ENCODE measurements around the gene SCFD2.
A peak's percentile ranks its signal among the peaks of the same experiment; 100 is the strongest.

Gene SCFD2

DNA sequence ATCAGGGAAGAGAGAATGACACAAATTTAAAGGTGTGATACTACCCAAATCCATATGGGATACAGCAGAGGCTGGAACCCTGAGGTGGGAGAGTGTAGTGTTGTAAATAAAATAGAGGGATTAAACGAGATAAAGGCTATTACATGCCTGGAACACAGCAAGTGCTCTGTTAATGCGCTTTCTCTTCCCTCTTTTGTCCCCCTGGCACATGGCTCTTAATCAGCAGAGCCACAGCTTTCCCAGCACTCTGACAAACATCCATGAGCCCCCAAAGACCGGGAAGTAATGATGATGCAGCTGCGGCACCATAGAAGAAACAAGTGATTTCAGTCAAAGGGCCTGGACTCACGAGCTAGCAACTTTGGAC, 417.8 kb downstream of the SCFD2 start:
- Mint-ChIP-seq H3K4me1 (peaks cover 55% of the 10 kb centered on the region), H3K4me3 (no peak overlapping the region)

DNA sequence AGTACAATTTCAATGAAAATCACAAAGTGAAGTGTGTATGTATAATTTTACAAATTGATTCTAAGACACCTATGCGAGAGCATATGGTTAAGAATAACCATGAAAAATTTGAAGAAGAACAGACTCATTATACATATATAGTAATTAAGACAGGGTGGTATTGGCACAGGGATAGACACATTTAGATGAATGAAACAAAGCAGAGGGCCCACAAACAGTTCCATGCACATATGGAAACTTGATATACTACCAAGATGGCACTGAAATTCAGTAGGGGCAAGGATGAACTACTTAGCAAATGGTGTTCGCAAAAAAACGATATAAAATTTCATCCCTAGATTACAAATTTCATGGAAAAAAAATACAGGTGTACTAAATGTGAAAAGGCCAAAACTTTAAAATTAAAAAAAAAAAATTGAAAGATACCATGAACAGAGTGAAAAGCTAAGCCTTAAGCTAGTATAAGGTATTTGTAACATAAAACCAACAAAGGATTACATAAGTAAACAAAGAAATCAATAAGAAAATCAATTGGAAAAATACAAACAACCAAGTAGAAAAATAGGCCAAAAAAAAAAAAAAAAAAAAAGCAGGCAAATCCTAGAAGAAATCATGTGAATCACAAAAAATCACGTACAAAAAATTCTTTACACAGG, 418.3 kb downstream of the SCFD2 start:
- H3K4me3 Mint-ChIP-seq = no peak overlapping the region
- H3K4me1 Mint-ChIP-seq = peaks cover 52% of the 10 kb centered on the region
- no peak for DNase-seq
- peaks cover 3% of the 10 kb centered on the region for H3K27me3 Mint-ChIP-seq (ENCODE audit: low read depth, poor library complexity)
- peaks cover 8% of the 10 kb centered on the region for H3K36me3 Mint-ChIP-seq (ENCODE audit: low read depth)
- H3K27ac Mint-ChIP-seq = no peak overlapping the region
- TF ChIP-seq, protein P1, sequence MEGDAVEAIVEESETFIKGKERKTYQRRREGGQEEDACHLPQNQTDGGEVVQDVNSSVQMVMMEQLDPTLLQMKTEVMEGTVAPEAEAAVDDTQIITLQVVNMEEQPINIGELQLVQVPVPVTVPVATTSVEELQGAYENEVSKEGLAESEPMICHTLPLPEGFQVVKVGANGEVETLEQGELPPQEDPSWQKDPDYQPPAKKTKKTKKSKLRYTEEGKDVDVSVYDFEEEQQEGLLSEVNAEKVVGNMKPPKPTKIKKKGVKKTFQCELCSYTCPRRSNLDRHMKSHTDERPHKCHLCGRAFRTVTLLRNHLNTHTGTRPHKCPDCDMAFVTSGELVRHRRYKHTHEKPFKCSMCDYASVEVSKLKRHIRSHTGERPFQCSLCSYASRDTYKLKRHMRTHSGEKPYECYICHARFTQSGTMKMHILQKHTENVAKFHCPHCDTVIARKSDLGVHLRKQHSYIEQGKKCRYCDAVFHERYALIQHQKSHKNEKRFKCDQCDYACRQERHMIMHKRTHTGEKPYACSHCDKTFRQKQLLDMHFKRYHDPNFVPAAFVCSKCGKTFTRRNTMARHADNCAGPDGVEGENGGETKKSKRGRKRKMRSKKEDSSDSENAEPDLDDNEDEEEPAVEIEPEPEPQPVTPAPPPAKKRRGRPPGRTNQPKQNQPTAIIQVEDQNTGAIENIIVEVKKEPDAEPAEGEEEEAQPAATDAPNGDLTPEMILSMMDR (IDR thresholded peaks at IDR 0.05) = no peak
- H3K9me3 Mint-ChIP-seq = no peaks in the 10 kb centered on the region

More for the DNA sequence above, 417.8 kb downstream of the SCFD2 start:
- Mint-ChIP-seq H3K27ac (no peak overlapping the region), H3K36me3 (ENCODE audit: low read depth) (peaks cover 8% of the 10 kb centered on the region), H3K27me3 (ENCODE audit: low read depth, poor library complexity) (peaks cover 3% of the 10 kb centered on the region), H3K9me3 (no peaks in the 10 kb centered on the region)
- no peak for DNase-seq
- TF ChIP-seq, protein P1 (IDR thresholded peaks at IDR 0.05) = no peak

DNA sequence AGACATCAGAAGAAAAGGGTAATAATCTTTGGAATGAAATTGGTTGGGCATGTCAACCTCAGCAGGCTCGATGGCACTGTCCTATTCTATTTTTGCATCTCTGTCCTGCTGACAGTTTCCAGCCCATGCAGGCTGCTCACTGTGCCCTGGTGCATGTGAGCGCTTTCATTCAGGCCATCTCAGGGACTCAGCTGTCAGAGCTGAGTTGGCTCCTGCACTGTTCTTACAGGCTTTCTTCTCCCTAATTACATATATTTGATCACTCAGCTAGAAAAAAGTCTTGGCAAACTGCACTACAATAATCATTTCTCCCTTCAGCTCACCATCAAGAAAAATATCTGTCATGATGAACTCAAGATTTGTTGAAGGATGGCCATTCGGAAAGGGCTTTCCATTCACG, 419.0 kb downstream of the SCFD2 start:
- TF ChIP-seq, protein P1 (IDR thresholded peaks at IDR 0.05) = no peak
- Mint-ChIP-seq H3K27me3 (ENCODE audit: low read depth, poor library complexity) (peaks cover 5% of the 10 kb centered on the region), H3K9me3 (no peaks in the 10 kb centered on the region), H3K4me1 (peaks cover 56% of the 10 kb centered on the region), H3K36me3 (ENCODE audit: low read depth) (peaks cover 8% of the 10 kb centered on the region), H3K4me3 (no peak overlapping the region), H3K27ac (no peak overlapping the region)
- DNase-seq = no peak

- Mint-ChIP-seq H3K36me3 (ENCODE audit: low read depth) (peaks cover 8% of the 10 kb centered on the region), H3K4me3 (no peak overlapping the region), H3K4me1 (peaks cover 56% of the 10 kb centered on the region), H3K27ac (no peak overlapping the region), H3K27me3 (ENCODE audit: low read depth, poor library complexity) (peaks cover 5% of the 10 kb centered on the region), H3K9me3 (no peaks in the 10 kb centered on the region)
- TF ChIP-seq, protein P1 (IDR thresholded peaks at IDR 0.05) = no peak
- DNase-seq = no peak
Observed at GRCh38 chr4:52945982-52946381, 419.9 kb downstream of the SCFD2 start.

GRCh38 chr4:52945326-52945898, 420.4 kb downstream of the SCFD2 start:
- no peak overlapping the region for H3K4me3 Mint-ChIP-seq
- peak overlapping the region; percentile 7 for H3K27ac Mint-ChIP-seq
- H3K4me1 Mint-ChIP-seq = peaks cover 60% of the 10 kb centered on the region
- no peaks in the 10 kb centered on the region for H3K9me3 Mint-ChIP-seq
- TF ChIP-seq, protein P1 (IDR thresholded peaks at IDR 0.05) = no peak
- DNase-seq = no peak
- peaks cover 8% of the 10 kb centered on the region for H3K36me3 Mint-ChIP-seq (ENCODE audit: low read depth)
- H3K27me3 Mint-ChIP-seq (ENCODE audit: low read depth, poor library complexity) = peaks cover 5% of the 10 kb centered on the region

GRCh38 chr4:52943677-52944076, 422.2 kb downstream of the SCFD2 start:
- no peak overlapping the region for H3K4me3 Mint-ChIP-seq
- no peaks in the 10 kb centered on the region for H3K36me3 Mint-ChIP-seq (ENCODE audit: low read depth)
- H3K4me1 Mint-ChIP-seq = peaks cover 54% of the 10 kb centered on the region
- no peaks in the 10 kb centered on the region for H3K9me3 Mint-ChIP-seq
- TF ChIP-seq, protein P1 (IDR thresholded peaks at IDR 0.05) = no peak
- DNase-seq = no peak
- H3K27me3 Mint-ChIP-seq (ENCODE audit: low read depth, poor library complexity) = peaks cover 5% of the 10 kb centered on the region
- no peak overlapping the region for H3K27ac Mint-ChIP-seq

All from nephron progenitor cell (in vitro differentiated cells).